GM12878 (cell line): ENCODE results near the gene XPC. TPM values are rescaled to one million over a fixed set of nuclear protein-coding genes. Genes with fewer than 3 reads are reported as not detected.

Experiments
- ATAC-seq: fragments of 200-7000 bp; cut with Tn5 transposase; 3 replicates; pipeline ENCODE4 v1.9.1; 2020; ENCODE audit warnings: mild to moderate bottlenecking, moderate library complexity
- BruUV-seq: library from RNA; stranded (reverse); fragments of 400-500 nt; replicated peaks from 2 replicates; lab custom pipeline; 2021; lab: Mats Ljungman, UMichigan
- CTCF ChIA-PET: fragments of 300-600 bp; sonication (Branson Sonifier 250); formaldehyde crosslinking; extraction: SDS; loops from one replicate; lab custom pipeline; 2021; ENCODE audit warnings: inconsistent platforms; lab: Yijun Ruan, JAX
- POLR2A ChIA-PET: fragments of 350-600 bp; formaldehyde crosslinking; extraction: SDS; loops from one replicate; lab custom pipeline; 2021; ENCODE audit warnings: inconsistent platforms; lab: Charles Lee
- RAD21 ChIA-PET: fragments of 300-600 bp; sonication (Branson Sonifier 250); formaldehyde crosslinking; loops from one replicate; lab custom pipeline; 2023; ENCODE audit warnings: antibody characterized with exemption; ENCODE audit not compliant: unreplicated experiment; lab: Charles Lee
- SMC1A ChIA-PET: fragments of 300-600 bp; sonication (Branson Sonifier 250); formaldehyde crosslinking; loops from one replicate; lab custom pipeline; 2023; ENCODE audit not compliant: unreplicated experiment, uncharacterized antibody; lab: Charles Lee
- DNase-seq: peaks from one replicate; pipeline ENCODE4 v3.0.0-alpha.2; 2011; ENCODE audit warnings: low read depth, low spot score
- FAIRE-seq: peaks from 3 replicates; lab custom pipeline; 2011; peaks lifted over from hg19 to GRCh38; lab: Jason Lieb, UNC
- H2AFZ ChIP-seq: 2 replicates; pipeline ENCODE4 v1.6.0; 2011; ENCODE audit warnings: low read depth, low read length, control low read depth; ENCODE audit not compliant: control insufficient read depth
- H3K27ac ChIP-seq: 2 replicates; pipeline ENCODE4 v1.5.1; 2011; ENCODE audit warnings: control low read depth; ENCODE audit not compliant: control insufficient read depth, insufficient read depth
- H3K27me3 ChIP-seq, 2 experiments: replicated peaks in 1 of 2; 2 replicates each; pipeline versions ENCODE4 v1.6.0 to v1.6.1; 2011; ENCODE audit warnings: low read length in 1 of 2; ENCODE audit not compliant: control insufficient read depth in 2 of 2, insufficient read depth in 2 of 2
- H3K36me3 ChIP-seq, 2 experiments: 2 replicates each; pipeline ENCODE4 v1.5.1; 2011; ENCODE audit warnings: low read length in 1 of 2; ENCODE audit not compliant: control insufficient read depth in 2 of 2, insufficient read depth in 2 of 2
- H3K4me1 ChIP-seq: 2 replicates; pipeline ENCODE4 v1.6.1; 2011; ENCODE audit warnings: mild to moderate bottlenecking, low read length, moderate library complexity, mixed read lengths; ENCODE audit not compliant: control insufficient read depth, insufficient read depth
- H3K4me2 ChIP-seq: 2 replicates; pipeline ENCODE4 v1.6.0; 2011; ENCODE audit warnings: control low read depth; ENCODE audit not compliant: control insufficient read depth, insufficient read depth
- H3K4me3 ChIP-seq: fragments of 200-600 bp; sonication (generic); 2 replicates; pipeline ENCODE4 v1.5.1; 2016
- H3K79me2 ChIP-seq: 2 replicates; pipeline ENCODE4 v1.6.0; 2011; ENCODE audit warnings: low read length; ENCODE audit not compliant: control insufficient read depth, insufficient read depth
- H3K9ac ChIP-seq: 2 replicates; pipeline ENCODE4 v1.8.0; 2011; ENCODE audit warnings: low read length, control low read depth, mixed read lengths; ENCODE audit not compliant: control insufficient read depth, insufficient read depth
- H3K9me3 ChIP-seq: replicated peaks from 3 replicates; pipeline ENCODE4 v1.5.1; 2011; ENCODE audit warnings: mild to moderate bottlenecking, low read length; ENCODE audit not compliant: control insufficient read depth, insufficient read depth
- H4K20me1 ChIP-seq: 2 replicates; pipeline ENCODE4 v1.6.0; 2011; ENCODE audit not compliant: control insufficient read depth, insufficient read depth
- BACH1 ChIP-seq: fragments of 450-650 bp; IDR thresholded peaks from 2 replicates; pipeline ENCODE4 v1.6.1; 2017; ENCODE audit warnings: mild to moderate bottlenecking, borderline replicate concordance
- CBX3 ChIP-seq: fragments of 200-600 bp; sonication (generic); IDR thresholded peaks from 2 replicates; pipeline ENCODE4 v1.6.1; 2016; ENCODE audit warnings: low read depth, borderline replicate concordance
- E2F4 ChIP-seq: IDR thresholded peaks from 2 replicates; pipeline ENCODE4 v1.6.1; 2012; ENCODE audit warnings: low read depth, low read length, improper control_type of control experiment
- EGR1 ChIP-seq, 2 experiments: IDR thresholded peaks; 1 replicate in 1 of 2; 2 replicates in 1 of 2; pipeline ENCODE4 v1.6.1; 2011 to 2012; ENCODE audit warnings: low read depth in 2 of 2, low read length in 2 of 2, borderline replicate concordance in 1 of 2, mild to moderate bottlenecking in 1 of 2, moderate library complexity in 1 of 2
- ELK1 ChIP-seq: IDR thresholded peaks from 2 replicates; pipeline ENCODE4 v1.6.1; 2012; ENCODE audit warnings: low read depth, low read length, improper control_type of control experiment
- NBN ChIP-seq: fragments of 450-650 bp; IDR thresholded peaks from 2 replicates; pipeline ENCODE4 v1.6.1; 2016
- NKRF ChIP-seq: fragments of 450-650 bp; conservative IDR thresholded peaks from 2 replicates; pipeline ENCODE4 v1.6.1; 2017; ENCODE audit warnings: mild to moderate bottlenecking, moderate library complexity
- RBBP5 ChIP-seq: fragments of 200-600 bp; sonication (generic); conservative IDR thresholded peaks from 2 replicates; pipeline ENCODE4 v1.6.1; 2016
- SMAD1 ChIP-seq: fragments of 450-650 bp; IDR thresholded peaks from 2 replicates; pipeline ENCODE4 v1.6.1; 2018; ENCODE audit warnings: mild to moderate bottlenecking, low read depth; ENCODE audit not compliant: partially characterized antibody
- SMAD5 ChIP-seq: IDR thresholded peaks from 2 replicates; pipeline ENCODE4 v1.6.1; 2016; ENCODE audit warnings: antibody characterized with exemption, low read depth
- TARDBP ChIP-seq: IDR thresholded peaks from 2 replicates; pipeline ENCODE4 v1.6.1; 2016; ENCODE audit warnings: borderline replicate concordance
- TCF3 ChIP-seq: IDR thresholded peaks from 2 replicates; pipeline ENCODE4 v1.6.1; 2012; ENCODE audit warnings: low read depth, mild to moderate bottlenecking, low read length, borderline replicate concordance; ENCODE audit not compliant: insufficient read depth
- ZNF217 ChIP-seq: fragments of 450-650 bp; IDR thresholded peaks from 2 replicates; pipeline ENCODE4 v1.6.1; 2017; ENCODE audit warnings: antibody characterized with exemption, mild to moderate bottlenecking
- ZNF592 ChIP-seq: fragments of 450-650 bp; IDR thresholded peaks from 2 replicates; pipeline ENCODE4 v1.6.1; 2017; ENCODE audit warnings: mild to moderate bottlenecking, moderate library complexity
- WGBS: methylation state at CpG from one replicate; pipeline ENCODE4 v1.1.6; 2016; ENCODE audit warnings: low lambda C conversion rate; ENCODE audit not compliant: insufficient replicate concordance, insufficient coverage; ENCODE audit errors: missing lambda C conversion rate; 5-methylcytosine and 5-hydroxymethylcytosine counted together
- in situ Hi-C: fragments of 300-500 bp; cut with MboI; formaldehyde crosslinking; loops from 9 replicates; pipeline ENCODE4 v1.14.3; 2018; ENCODE audit warnings: mixed read lengths
- intact Hi-C: fragments of 100-400 bp; cut with micrococcal nuclease; formaldehyde crosslinking; loops from one replicate; pipeline ENCODE4 v1.14.2; 2022; ENCODE audit not compliant: unreplicated experiment
- polyA plus RNA-seq, 11 experiments: library from polyadenylated mRNA; depleted of rRNA in 4 of 11; unstranded in 6 of 11; stranded (reverse) in 5 of 11; fragments of >200 nt; fragmentation: Nextera tagmentation in 4 of 11; fragmentation: Illumina TruSeq in 1 of 11; extraction: Ambion mirVana in 4 of 11; extraction: Trizol in 1 of 11; gene quantifications; 1 replicate in 1 of 11; 2 replicates in 10 of 11; pipeline versions ENCODE4 v1.2.1 to v1.2.3, GENCODE V29; 2011 to 2016; ENCODE audit warnings: inconsistent platforms in 2 of 11, missing spikeins in 2 of 11, low read depth in 1 of 11
- total RNA-seq, 4 experiments: library from RNA; depleted of rRNA in 3 of 4; stranded (reverse); fragments of >200 nt in 3 of 4; fragmentation: Illumina TruSeq in 1 of 4; extraction: Trizol in 1 of 4; gene quantifications; 2 replicates each; pipeline versions ENCODE4 v1.2.1 to v1.2.3, GENCODE V29; 2013 to 2021

Gene XPC
- total and polyA plus RNA-seq, 10 of the 15 experiments (the other 5 are each of a cell fraction or from before 2014, with no cell fraction given) = 4.0 to 48.3 (median 29.8) TPM

GRCh38 chr3:14120111-14120920 is 58.1 kb downstream of the XPC start:
- H2AFZ ChIP-seq = no peak overlapping the region
- no peak overlapping the region for H3K4me3 ChIP-seq
- no TSS peak for BruUV-seq
- peaks cover 26% of the 10 kb centered on the region for H3K79me2 ChIP-seq
- ChIA-PET POLR2A (no interaction called here), RAD21 (no interaction called here), CTCF (interaction anchor here (0.5 to 1.4 kb wide), 3 partner anchors 22 to 1519 kb away, joined by 3 to 7 read pairs (median 3); no protein-coding TSS in a partner anchor), SMC1A (interaction anchor here (1.1 kb wide), 1 partner anchor 56 kb away, joined by 3 read pairs; no protein-coding TSS in a partner anchor)
- no peaks in the 10 kb centered on the region for H3K9me3 ChIP-seq
- no peaks in the 10 kb centered on the region for H3K4me1 ChIP-seq
- DNase-seq = no peak
- FAIRE-seq = no peak
- 90% methylated on average over 11 of the region's 11 CpGs for WGBS
- no peak overlapping the region for H3K4me2 ChIP-seq
- H3K27ac ChIP-seq = no peak overlapping the region
- intact Hi-C loops (loop anchor here (5.0 kb wide), 1 partner anchor 223 kb away; no protein-coding TSS in a partner anchor), in situ Hi-C loops (no loop called here)
- H4K20me1 ChIP-seq = no peaks in the 10 kb centered on the region; the same call in 1 of the 2 replicates
- no peak for ATAC-seq
- no peaks in the 10 kb centered on the region for H3K27me3 ChIP-seq
- H3K36me3 ChIP-seq = peaks cover 9 to 12% of the 10 kb centered on the region in 2 experiments; a peak in 2 of 4 replicates
- no peak overlapping the region for H3K9ac ChIP-seq
- TF ChIP-seq ELK1 (no peak), ZNF217 (no peak), TCF3 (no peak), CBX3 (no peak), NBN (no peak), RBBP5 (no peak), BACH1 (no peak), NKRF (no peak), SMAD1 (no peak), ZNF592 (no peak), E2F4 (no peak), SMAD5 (no peak), EGR1 (IDR thresholded peaks at IDR 0.05; ENCODE audit: borderline replicate concordance in 1 of 2, low read depth in 2 of 2, low read length in 2 of 2) (no peak), TARDBP (no peak)
